ENCODE results near the gene COL18A1.

The COL18A1 gene

DNA sequence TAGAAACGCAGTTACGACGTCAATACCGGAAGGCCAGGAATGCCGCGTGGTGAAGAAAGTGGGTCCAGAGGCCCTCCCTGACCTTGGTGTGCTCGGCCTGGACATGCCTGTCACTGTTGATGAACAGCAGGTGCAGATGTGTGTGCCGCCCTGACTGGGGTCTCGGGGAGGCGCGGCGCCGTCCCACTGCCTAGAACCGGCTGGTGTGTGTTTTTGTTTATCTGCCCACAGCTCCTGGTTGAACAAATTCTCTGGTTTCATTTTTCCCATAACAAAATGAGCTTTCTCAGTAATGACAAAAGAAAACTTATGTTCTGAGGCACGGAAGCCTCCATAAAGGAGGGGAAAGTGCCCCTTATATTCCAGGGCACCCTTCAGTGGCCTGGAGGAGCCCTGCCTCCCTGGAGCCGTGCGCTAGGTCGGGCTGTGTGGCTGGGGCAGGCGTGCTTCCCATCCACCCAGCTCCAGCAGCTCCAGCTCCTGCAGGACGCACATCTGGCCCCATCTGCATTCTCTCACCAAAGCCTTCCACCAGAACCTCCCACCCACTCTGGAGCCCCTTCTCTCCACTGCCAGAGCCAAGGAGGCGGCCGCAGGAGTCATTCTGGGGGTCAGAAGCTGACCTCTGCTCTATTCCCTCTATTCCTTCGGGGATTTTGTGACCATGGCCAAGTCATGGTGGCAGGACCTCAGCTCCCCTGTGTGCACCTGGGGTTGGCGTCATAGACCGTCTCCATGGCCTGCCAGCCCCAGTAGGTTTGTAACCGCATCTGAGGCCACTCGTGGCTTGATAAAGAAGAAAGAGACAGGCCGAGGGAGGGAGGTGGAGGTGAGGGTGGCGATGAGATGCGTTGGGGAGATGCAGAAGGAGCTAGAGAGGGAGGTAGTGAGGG, 20.1 kb upstream of the COL18A1 start:
- Histone ChIP-seq H3K4me1 (ENCODE audit: insufficient read depth, low read length) (no peaks in the 10 kb centered on the region; the same call in 1 of the 2 replicates), H3K36me3 (ENCODE audit: insufficient read depth, low read length) (no peaks in the 10 kb centered on the region), H3K4me3 (ENCODE audit: low read length) (no peak overlapping the region), H3K9ac (ENCODE audit: low read depth, low read length) (no peak overlapping the region), H3K27me3 (ENCODE audit: insufficient read depth, low read length) (no peaks in the 10 kb centered on the region), H3K27ac (ENCODE audit: low read depth, low read length) (no peak overlapping the region), H3K9me3 (ENCODE audit: insufficient read depth, low read depth, low read length) (no peaks in the 10 kb centered on the region)
- WGBS: 91% methylated on average over 30 of the region's 30 CpGs

DNA sequence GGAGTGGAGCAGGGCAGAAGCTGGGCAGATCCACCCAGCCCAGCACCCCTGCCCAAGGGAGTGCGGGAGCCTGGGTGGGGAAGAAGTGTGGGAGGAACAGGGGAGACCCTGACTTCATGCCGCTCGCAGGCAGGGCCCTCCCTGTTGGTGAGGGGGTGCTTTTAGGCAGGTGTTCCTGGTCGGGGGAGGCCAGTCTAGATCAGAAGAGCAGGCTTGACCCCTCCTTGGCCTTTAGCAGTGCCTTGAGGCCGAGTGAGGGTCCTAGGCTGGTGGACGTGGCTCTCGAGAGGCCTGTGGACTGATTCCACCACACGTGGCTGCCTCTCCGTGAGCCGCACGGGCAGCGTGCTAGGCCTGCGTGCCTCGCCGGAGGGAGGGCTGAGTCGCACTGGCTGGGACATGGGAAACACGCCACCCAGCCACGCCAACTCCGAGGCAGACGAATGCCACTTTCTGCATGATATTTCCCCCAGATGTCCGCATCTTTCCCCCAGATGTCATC, 19.4 kb upstream of the COL18A1 start:
- H3K4me1 ChIP-seq (ENCODE audit: insufficient read depth, low read length): no peaks in the 10 kb centered on the region; the same call in 1 of the 2 replicates
- no peak overlapping the region for H3K9ac ChIP-seq (ENCODE audit: low read depth, low read length)
- H3K27ac ChIP-seq (ENCODE audit: low read depth, low read length): no peak overlapping the region
- H3K4me3 ChIP-seq (ENCODE audit: low read length): no peak overlapping the region
- H3K27me3 ChIP-seq (ENCODE audit: insufficient read depth, low read length): no peaks in the 10 kb centered on the region
- H3K9me3 ChIP-seq (ENCODE audit: insufficient read depth, low read depth, low read length): no peaks in the 10 kb centered on the region
- 95% methylated on average over 21 of the region's 21 CpGs for WGBS
- no peaks in the 10 kb centered on the region for H3K36me3 ChIP-seq (ENCODE audit: insufficient read depth, low read length)

DNA sequence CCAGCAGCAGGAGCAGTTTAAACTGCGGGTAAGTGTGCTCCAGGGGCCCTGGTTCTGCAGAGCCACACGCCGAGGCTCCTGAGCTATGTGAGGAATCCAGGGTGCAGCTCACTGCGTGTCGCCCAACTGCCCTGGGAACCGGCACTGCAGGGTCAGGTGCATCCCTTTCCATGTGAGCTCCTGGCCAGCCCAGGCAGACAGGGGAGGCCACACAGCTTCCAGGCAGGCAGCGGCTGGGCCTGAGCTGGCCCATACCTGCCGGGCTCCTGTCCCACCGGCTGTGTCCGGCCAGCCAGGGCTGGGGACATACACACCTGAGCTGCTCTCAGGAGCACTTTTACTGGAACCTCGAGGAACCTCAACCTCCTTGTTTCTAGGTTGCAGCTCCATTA, 18.6 kb upstream of the COL18A1 start:
- Histone ChIP-seq H3K4me3 (ENCODE audit: low read length) (no peak overlapping the region), H3K4me1 (ENCODE audit: insufficient read depth, low read length) (no peaks in the 10 kb centered on the region; the same call in 1 of the 2 replicates), H3K27ac (ENCODE audit: low read depth, low read length) (no peak overlapping the region), H3K27me3 (ENCODE audit: insufficient read depth, low read length) (no peaks in the 10 kb centered on the region), H3K36me3 (ENCODE audit: insufficient read depth, low read length) (no peaks in the 10 kb centered on the region), H3K9me3 (ENCODE audit: insufficient read depth, low read depth, low read length) (no peaks in the 10 kb centered on the region), H3K9ac (ENCODE audit: low read depth, low read length) (no peak overlapping the region; the same call in 1 of the 2 replicates)
- WGBS: 93% methylated on average over 11 of the region's 11 CpGs

DNA sequence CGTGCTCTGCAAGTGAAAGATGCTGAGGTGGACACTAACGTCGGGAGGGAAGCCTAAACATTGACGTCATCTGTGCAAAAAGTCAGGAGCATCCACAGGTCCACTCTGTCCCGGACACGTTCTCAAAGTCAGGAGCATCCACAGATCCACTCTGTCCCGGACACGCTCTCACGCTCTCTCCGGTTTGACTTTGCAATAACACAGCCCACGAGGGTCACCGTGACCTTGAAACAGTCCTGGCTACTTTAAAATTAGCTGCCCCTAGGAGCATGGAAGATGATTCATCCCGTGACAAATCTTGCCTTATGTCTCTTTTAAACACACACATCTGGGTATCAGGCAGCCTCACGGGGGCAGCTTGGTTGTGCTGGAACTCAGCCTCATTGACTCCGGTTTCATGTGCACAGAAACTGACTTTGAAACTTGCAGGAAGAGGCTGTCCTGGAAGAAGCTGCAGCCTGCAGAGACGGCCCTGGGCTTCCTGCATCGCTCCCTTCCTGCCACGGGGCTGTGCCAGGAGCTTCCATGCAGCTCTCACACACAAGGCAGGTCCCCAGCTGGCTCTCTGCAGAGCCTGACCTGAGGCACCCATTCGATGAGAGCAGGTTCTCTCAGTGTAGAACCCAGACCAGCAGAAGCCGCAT, 18.1 kb upstream of the COL18A1 start:
- H3K36me3 ChIP-seq (ENCODE audit: insufficient read depth, low read length): no peaks in the 10 kb centered on the region
- 86% methylated on average over 20 of the region's 20 CpGs for WGBS
- no peak overlapping the region for H3K9ac ChIP-seq (ENCODE audit: low read depth, low read length)
- H3K9me3 ChIP-seq (ENCODE audit: insufficient read depth, low read depth, low read length): no peaks in the 10 kb centered on the region
- no peak overlapping the region for H3K27ac ChIP-seq (ENCODE audit: low read depth, low read length)
- H3K4me1 ChIP-seq (ENCODE audit: insufficient read depth, low read length): no peaks in the 10 kb centered on the region; the same call in 1 of the 2 replicates
- no peaks in the 10 kb centered on the region for H3K27me3 ChIP-seq (ENCODE audit: insufficient read depth, low read length)
- H3K4me3 ChIP-seq (ENCODE audit: low read length): no peak overlapping the region

DNA sequence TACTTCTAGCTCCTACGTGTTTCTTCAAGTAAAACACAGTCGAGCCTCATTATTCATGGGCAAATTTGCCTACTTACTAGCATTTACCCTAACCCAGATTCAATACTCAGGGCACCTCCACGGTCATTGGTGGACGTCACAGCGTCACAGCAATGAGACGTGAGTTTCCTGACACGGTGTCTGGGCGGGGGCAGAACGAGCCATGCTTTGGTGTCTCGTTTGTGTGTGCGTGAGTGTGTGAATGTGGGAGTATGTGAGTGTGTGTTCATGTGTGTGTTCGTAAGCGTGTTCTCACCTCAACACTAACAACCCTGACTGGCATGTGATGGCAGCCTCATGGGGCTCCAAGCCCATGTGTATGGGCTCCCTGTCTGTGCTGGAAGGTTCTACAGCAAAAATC, 17.5 kb upstream of the COL18A1 start:
- Histone ChIP-seq H3K9ac (ENCODE audit: low read depth, low read length) (no peak overlapping the region), H3K9me3 (ENCODE audit: insufficient read depth, low read depth, low read length) (no peaks in the 10 kb centered on the region), H3K4me3 (ENCODE audit: low read length) (no peak overlapping the region), H3K27me3 (ENCODE audit: insufficient read depth, low read length) (no peaks in the 10 kb centered on the region), H3K4me1 (ENCODE audit: insufficient read depth, low read length) (no peaks in the 10 kb centered on the region; the same call in 1 of the 2 replicates), H3K27ac (ENCODE audit: low read depth, low read length) (no peak overlapping the region), H3K36me3 (ENCODE audit: insufficient read depth, low read length) (no peaks in the 10 kb centered on the region)
- whole genome bisulfite sequencing: 93% methylated on average over 13 of the region's 13 CpGs

DNA sequence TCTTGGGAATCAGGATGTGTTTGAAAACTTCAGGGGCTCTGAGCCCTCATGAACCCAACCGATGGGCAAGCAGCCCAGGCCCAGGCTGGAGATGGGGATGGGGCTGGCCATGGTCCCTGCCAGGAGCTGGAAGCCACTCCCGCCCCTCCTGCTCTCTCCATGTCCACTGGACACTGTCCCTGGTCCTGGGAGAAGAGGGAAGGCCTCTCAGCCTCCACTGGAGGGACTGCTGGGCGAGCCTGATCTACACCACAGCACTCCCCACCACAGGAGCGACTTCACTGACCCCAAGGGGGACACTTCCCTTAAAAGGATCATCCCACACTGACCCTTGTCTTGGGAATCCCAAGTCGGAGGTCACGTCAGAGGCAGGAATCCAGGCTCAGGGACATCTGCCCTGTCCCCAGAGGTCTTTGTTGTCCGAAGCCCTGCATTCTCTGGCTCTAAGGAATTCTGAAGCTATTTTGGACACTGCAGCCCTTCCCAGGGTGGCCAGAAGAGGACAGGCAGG, 16.9 kb upstream of the COL18A1 start:
- H3K27me3 ChIP-seq (ENCODE audit: insufficient read depth, low read length): no peaks in the 10 kb centered on the region
- H3K4me3 ChIP-seq (ENCODE audit: low read length): no peak overlapping the region
- no peaks in the 10 kb centered on the region for H3K9me3 ChIP-seq (ENCODE audit: insufficient read depth, low read depth, low read length)
- no peak overlapping the region for H3K27ac ChIP-seq (ENCODE audit: low read depth, low read length)
- WGBS: 88% methylated on average over 7 of the region's 7 CpGs
- no peak overlapping the region for H3K9ac ChIP-seq (ENCODE audit: low read depth, low read length)
- H3K4me1 ChIP-seq (ENCODE audit: insufficient read depth, low read length): no peaks in the 10 kb centered on the region; the same call in 1 of the 2 replicates
- no peaks in the 10 kb centered on the region for H3K36me3 ChIP-seq (ENCODE audit: insufficient read depth, low read length)

DNA sequence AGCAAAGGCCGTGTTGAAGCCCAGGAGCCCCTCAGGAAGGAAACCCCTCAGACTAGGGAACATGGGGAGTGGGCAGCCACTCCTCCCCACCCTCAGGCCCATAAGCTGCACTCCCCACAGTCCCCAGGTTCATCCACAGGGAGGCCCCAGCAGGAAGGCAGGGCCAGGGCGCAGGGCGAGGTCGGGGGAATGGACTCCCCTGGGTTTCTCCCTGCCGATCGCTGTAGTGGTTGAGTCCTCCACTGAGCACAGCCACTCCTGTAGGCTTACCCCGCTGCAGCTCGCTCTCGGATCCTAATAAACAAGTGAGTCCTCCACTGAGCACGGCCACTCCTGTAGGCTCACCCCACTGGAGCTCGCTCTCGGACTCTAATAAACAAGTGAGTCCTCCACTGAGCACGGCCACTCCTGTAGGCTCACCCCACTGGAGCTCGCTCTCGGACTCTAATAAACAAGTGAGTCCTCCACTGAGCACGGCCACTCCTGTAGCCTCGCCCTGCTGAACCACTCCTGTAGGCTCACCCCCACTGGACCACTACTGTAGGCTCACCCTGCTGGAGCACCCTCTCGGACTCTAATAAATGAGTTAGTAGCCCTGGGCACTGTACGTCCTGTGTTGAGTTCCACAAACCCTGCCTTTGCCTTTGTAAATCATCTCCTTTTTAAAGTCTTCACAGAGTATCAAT, 16.2 kb upstream of the COL18A1 start:
- no peak overlapping the region for H3K27ac ChIP-seq (ENCODE audit: low read depth, low read length)
- H3K4me3 ChIP-seq (ENCODE audit: low read length): no peak overlapping the region
- no peaks in the 10 kb centered on the region for H3K36me3 ChIP-seq (ENCODE audit: insufficient read depth, low read length)
- no peaks in the 10 kb centered on the region; the same call in 1 of the 2 replicates for H3K4me1 ChIP-seq (ENCODE audit: insufficient read depth, low read length)
- WGBS: 94% methylated on average over 19 of the region's 19 CpGs
- H3K27me3 ChIP-seq (ENCODE audit: insufficient read depth, low read length): no peaks in the 10 kb centered on the region
- no peaks in the 10 kb centered on the region for H3K9me3 ChIP-seq (ENCODE audit: insufficient read depth, low read depth, low read length)
- H3K9ac ChIP-seq (ENCODE audit: low read depth, low read length): no peak overlapping the region

DNA sequence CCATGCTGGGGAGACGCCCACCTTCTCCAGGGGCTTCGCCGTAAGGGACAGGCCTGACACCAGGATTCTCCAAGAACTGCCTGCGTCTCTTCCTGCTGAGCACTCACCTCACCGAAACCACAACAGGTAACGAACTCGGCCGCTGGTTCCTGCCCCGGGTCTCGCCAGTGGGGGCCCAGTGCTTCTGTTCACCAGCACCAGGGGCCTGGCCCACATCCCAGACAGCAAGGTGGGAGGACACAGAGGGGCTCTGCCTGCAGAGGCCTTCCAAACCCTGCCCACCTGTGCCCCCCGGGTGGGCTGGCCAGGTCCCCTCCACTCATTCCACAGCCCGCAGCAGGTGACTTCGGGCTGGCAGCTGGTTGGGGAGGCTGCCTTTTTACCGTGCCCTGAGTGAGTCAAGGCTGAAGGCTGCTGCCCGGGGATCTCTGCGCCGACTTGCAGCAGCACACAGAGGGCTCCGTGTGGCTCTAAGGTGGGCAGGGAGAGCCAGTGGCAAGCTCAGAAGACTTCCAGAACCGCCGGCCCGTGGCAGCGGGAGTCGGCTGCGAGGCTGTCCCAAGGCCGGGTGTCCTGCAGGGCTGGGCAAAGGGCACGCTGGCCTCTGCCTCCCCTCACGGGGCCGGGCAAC, 14.7 kb upstream of the COL18A1 start:
- no peaks in the 10 kb centered on the region for H3K36me3 ChIP-seq (ENCODE audit: insufficient read depth, low read length)
- no peaks in the 10 kb centered on the region for H3K27me3 ChIP-seq (ENCODE audit: insufficient read depth, low read length)
- no peak overlapping the region for H3K27ac ChIP-seq (ENCODE audit: low read depth, low read length)
- H3K4me3 ChIP-seq (ENCODE audit: low read length): no peak overlapping the region
- 90% methylated on average over 28 of the region's 28 CpGs for WGBS
- H3K4me1 ChIP-seq (ENCODE audit: insufficient read depth, low read length): no peaks in the 10 kb centered on the region; the same call in 1 of the 2 replicates
- no peak overlapping the region for H3K9ac ChIP-seq (ENCODE audit: low read depth, low read length)
- H3K9me3 ChIP-seq (ENCODE audit: insufficient read depth, low read depth, low read length): no peaks in the 10 kb centered on the region

DNA sequence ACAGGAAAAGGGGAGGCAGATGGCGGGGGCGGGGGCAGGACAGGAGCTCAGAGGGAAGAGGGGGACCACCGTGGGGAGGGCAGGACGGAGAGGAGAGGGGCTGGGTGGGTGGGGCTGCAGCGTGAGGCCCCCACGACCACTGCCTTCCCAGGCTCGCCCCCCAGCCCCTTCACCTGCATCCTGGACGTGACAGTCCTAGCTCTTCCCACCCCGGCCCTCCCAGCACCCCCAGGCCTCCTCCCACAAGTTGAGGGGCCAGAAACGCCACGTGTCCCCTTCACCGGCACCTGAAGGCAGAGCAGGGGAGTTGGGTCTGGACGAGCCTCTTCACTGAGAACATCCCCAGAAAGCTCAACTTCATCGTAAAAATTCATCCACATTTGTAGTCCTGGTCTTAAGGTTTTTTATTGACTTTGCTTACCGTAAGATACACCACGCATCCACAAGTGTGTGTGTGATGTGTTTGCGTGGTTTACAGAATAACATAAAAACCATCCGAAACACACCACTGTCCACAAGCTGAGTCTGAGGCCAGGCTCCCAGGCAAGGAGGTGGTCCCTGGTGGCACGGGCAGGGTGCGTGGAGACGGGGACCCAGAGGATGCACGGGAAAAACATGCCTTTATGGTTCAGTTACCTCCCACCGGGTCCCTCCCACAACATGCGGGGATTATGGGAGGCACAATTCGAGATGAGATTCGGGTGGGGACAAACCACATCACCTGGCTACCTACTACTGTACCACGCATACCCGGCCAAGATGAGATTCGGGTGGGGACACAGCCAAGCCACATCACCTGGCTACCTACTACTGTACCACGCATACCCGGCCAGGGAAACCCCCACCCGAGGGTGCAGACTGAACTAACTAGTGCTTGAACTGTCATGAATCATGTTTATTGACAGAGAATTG, 13.9 kb upstream of the COL18A1 start:
- Histone ChIP-seq H3K4me1 (ENCODE audit: insufficient read depth, low read length) (no peaks in the 10 kb centered on the region; the same call in 1 of the 2 replicates), H3K9me3 (ENCODE audit: insufficient read depth, low read depth, low read length) (no peaks in the 10 kb centered on the region), H3K27me3 (ENCODE audit: insufficient read depth, low read length) (no peaks in the 10 kb centered on the region), H3K36me3 (ENCODE audit: insufficient read depth, low read length) (no peaks in the 10 kb centered on the region), H3K9ac (ENCODE audit: low read depth, low read length) (no peak overlapping the region), H3K27ac (ENCODE audit: low read depth, low read length) (no peak overlapping the region), H3K4me3 (ENCODE audit: low read length) (no peak overlapping the region)
- 90% methylated on average over 29 of the region's 32 CpGs for WGBS
